Left cardiac atrium (tissue), 4 donors: ENCODE measurements around the gene SAMM50. TPM values are rescaled to one million over a fixed set of nuclear protein-coding genes. Genes with fewer than 3 reads are reported as not detected.

Experiments used
- ATAC-seq, 2 donors: fragments of 200-7000 bp; cut with Tn5 transposase; one replicate each; pipeline ENCODE4 v1.9.1; 2020; ENCODE audit warnings: mild to moderate bottlenecking in 2 of 2, moderate library complexity in 2 of 2
- DNase-seq: peaks from one replicate; pipeline ENCODE4 v3.0.0-alpha.2; 2020
- intact Hi-C, 2 donors: fragments of 100-400 bp; cut with DNase I; formaldehyde crosslinking; loops; one replicate each; pipeline versions ENCODE4 v1.14.1 to v1.15.1; 2022 to 2023
- total RNA-seq, 2 donors: library from RNA; stranded (reverse); fragmentation: NEBNext Ultra II Directional; extraction: Animal tissue kit (Norgen Biotek cat#: 25700); gene quantifications; one replicate each; pipeline ENCODE4 v1.2.1, GENCODE V29; 2021
- donor health status: DM: no; HTN: yes; CAD: no.
- donor health status: DM: no; HTN: yes; CAD: no; lungs with severe emphysema.
- donor health status: DM: yes; HTN: yes; CAD: no.
- donor health status: Dilated cardiomyopathy.

Gene SAMM50
- total RNA-seq, 2 donors from 2014 or later: 55.5 to 67.6 TPM

DNA sequence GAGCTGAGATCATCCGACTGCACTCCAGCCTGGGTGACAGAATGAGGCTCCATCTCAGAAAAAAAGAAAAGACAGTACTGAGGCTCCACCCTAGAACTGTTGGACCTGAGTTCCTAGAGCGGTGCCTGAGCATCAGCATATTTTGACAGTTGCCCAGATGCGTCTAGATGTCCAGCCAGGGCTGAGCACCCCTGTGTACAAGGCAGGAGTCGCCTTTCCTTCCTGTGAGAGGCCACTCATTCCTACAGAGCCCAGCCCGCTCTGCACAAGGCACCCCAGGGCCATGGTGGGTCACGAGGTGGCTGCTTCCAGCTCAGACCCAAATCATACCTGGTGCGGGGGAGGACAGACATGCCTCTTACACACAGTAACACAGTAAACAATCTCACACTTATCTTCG is 15.9 kb downstream of the SAMM50 start:
- intact Hi-C loops: no loop called here
- ATAC-seq (no peak), DNase-seq (no peak)

DNA sequence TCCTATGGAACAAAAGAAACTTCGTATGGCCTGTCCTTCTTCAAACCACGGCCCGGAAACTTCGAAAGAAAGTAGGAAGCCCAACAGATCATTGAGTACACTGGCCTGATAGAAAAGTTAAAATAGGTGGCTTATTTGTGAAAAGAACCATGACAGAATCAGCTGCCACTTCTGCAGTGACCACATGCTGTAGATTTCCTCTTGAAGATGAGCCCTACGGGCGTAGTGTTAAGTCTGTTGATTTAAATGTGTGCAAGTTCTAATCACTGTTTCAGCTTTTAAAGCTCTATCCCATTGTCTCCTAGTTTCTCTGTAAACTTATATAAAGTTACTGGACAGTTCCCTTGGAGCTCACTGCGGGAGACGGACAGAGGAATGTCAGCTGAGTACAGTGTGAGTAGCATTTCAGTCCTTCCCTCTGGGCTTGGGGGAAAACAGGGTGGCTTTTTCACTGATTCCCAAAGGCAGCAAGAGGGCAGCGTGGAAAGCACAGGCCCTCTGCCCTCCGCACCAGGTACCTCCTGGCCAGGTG is 17.8 kb downstream of the SAMM50 start:
- intact Hi-C loops: no loop called here
- DNase-seq: no peak
- ATAC-seq: no peak

DNA sequence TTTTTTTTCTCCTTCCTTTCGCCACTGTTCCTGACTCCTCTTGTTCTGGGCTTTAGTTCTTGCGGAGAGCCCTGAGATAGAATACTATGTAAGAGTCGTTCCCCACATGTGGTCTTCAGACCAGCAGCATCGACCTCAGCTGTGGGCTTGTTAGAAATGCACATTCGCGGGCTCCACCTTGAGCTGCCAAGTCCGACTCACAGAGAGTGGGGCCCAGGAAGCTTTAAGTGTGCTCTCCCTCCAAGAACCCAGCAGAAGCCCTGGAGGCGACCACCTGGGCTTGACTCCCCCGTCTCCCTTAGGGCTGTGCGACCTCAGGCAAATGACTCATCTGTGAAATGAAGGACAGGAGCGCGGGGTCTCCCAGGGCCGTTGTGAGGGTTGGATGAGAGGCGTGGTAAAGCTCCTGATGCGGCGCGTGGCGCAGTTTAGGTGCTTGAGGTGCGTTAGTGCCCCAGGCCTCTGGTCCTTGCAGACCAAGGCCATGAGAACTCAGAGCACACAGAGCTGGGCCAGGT is 18.8 kb downstream of the SAMM50 start:
- ATAC-seq (no peak), DNase-seq (no peak)
- intact Hi-C loops: no loop called here

DNA sequence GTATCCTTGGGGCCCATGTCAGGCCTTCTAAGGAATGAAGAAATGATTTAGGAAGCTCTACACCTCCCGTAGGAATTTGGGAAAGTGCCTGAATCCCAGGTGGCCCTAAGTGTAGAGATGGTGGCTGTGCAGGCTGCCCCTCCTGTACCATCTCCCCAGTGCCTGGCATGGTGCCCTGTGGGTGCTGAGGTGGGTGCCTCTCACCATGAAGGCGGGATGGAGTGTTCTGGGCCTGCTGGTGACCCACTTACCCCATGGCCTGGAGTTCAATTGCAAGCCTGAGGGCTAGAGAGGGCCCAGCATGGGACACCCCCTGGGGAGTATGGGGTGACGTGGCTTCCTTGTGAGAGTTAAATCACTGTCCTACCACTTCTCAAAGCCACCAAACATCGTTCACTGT is 19.8 kb downstream of the SAMM50 start:
- DNase-seq: no peak
- intact Hi-C loops: no loop called here
- ATAC-seq: no peak

DNA sequence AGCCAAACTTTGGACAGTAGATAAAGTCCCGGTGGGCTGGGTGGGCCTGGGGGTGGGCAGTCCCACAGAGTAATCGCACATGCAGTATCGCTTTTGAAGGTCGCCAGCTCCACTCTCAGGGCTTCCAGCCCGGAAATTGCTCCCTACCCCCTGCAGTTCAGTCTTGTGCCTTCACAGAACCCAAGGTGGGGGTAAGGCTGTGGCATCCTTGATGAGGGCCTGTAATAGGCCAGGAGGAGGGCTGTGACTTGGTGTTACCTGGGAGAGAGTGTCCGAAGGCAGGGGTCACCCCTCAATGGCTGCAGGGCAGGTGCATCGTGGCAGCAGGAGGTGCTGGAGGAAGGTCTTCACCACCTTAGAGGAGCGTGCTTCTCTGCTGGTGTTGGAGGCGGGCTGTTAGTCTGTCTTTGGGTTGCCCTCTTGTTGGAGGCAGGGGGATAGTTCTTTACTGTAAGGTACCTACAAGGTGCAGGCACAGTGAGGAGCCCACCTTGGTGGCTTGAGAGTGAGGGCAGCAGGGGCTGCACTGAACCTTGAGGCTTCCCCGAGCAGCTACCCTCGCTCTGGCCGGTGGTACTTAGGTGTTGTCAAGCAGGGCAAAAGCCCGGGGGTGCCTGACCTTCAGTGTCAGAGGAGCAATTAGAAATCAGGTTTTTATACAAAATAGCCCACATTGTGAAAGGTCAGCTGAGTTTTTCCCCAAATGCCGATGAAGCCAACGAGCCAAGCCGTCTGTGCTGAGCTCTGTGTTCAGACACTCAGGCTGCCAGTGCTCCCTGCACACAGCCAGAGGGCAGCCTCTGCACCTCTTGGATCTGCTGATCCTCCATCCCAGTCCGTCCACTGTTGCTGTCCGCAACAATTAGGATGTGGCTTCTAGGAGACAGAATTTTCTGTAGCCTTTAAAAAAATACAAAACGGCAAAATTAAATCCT is 21.9 kb downstream of the SAMM50 start:
- ATAC-seq (no peak), DNase-seq (no peak)
- intact Hi-C loops: no loop called here

DNA sequence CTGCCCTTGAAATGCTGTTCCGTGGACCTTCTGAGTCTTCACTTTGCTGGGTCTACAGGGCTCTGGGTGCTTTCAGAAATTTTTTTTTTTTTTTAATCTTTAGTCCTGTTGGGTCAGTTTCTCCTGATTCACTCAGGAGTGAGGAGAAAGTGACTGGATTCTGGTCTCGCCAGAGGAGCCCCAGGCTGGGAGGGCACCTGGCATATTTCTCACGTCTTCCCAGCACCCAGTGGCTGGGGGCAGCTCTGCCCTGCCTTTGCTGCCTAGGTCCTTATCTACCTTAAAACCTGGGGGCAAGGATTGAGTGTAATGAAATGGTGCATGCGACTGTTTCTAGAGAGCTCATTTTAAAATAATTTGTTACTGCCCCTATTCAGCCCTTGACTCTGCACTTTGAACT is 23.3 kb downstream of the SAMM50 start:
- no peak for DNase-seq
- no peak for ATAC-seq
- intact Hi-C loops: no loop called here

DNA sequence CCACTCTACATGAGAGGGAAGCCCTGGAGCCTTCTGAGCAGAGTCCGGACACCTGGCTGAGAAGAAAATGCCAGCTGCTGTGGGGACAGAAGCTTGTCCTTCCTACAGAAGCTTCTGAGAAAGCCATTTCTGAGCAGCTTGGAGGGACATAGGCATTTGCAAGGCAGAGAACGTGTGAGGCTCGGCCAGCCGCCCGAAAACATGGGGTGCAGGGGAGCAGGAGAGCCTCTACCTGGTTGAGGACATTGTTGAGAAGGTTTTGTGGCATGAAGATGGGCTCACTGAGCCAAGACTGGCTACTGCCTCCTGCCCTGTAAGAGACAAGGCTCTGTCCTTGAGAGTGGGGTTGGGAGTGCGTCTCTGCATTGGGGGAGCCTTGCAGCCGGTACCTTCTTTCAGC is 25.3 kb downstream of the SAMM50 start:
- intact Hi-C loops: no loop called here
- ATAC-seq (no peak), DNase-seq (no peak)

DNA sequence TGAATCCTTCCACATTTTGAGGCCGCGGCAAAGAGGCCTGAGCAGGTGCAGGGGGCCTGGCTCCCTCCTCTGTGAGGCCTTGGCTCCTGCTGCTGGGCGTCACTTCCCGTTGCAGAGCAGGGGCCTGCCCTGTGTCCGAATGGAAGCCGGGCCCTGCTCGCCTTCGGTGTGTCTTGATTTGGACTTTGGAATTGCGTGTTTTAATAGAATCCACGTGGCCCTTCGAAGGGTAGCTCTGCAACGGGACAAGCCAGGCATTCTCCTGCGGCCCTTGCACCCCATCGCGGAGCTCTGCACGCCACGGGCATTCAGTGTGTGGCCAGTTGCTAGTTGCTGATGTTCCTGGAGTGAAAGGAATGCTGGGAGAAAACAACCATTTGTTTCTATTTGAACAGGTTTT is 25.8 kb downstream of the SAMM50 start:
- intact Hi-C loops: no loop called here
- no peak for ATAC-seq
- no peak for DNase-seq

DNA sequence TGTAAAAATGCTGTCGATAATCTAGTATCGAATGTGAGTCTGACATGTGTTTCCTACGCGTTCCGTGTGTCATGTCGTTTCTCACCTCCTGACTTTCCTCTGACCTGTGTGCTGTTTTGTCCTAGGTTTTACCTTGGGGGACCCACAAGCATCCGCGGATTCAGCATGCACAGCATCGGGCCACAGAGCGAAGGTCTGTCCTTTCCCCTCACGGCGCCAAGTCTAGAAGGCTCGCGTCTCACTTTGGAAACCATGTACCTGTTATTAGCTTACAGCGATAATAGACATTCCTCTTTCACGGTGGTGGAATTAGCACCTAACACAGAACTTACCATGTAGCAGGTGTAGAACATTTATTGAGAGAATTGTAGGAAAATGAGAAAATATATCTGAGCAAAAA is 28.6 kb downstream of the SAMM50 start:
- intact Hi-C loops: no loop called here
- no peak for ATAC-seq
- no peak for DNase-seq

DNA sequence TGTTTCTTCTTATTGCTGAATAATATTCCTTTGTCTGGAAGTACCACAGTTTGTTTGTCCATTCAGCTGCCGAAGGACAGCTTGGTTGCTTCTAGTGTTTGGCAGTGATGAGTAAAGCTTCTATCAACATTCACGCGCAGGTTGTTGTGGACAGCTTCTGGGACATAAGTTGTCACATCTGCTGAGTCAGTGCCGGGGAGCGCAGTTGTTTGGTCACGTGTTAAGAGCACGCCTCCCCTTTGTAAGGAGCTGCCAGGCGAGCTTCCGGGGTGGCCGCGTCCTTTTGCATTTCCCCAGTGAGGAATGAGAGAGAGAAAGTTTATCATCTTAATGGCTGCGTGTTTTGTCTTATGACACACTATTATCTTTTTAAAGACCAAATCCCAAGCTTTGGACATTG is 30.3 kb downstream of the SAMM50 start:
- intact Hi-C loops: no loop called here
- peak in 1 of 2 donors; percentile 27 for ATAC-seq

DNA sequence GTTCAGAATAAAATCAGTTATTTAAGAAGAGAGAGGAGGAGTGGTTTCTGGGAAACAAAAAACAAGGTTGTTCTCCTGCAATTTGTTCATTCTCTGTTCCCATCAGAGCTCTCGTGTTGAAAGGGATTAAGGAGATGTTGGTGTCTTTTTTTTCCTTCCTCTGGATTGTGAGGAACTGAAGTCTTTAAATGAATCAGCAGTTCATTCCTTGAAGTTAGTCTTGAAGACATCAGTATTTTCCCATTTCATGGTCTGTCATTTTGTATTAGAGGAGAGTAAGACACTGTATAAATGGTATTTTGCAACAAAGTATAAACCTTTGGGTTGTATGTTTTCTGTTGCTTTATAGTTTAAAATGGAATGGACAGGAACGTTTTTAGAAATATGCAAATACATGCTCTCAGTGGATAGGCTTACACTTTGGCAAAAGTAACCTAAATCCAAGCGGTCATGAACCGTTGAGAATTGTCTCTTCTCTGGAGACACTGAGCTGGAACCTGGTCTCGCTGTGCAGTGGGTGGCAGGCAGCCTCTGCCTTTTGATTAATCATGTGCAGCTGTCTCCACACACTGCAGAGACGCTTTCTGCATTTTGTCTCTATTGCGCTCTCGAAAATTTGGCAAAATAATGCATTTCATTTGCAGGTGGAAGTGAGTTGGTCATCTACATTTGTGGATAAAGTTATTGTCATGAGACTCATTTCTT is 33.0 kb downstream of the SAMM50 start:
- intact Hi-C loops: no loop called here
- no peak for ATAC-seq
- no peak for DNase-seq

More for the DNA sequence above, 30.3 kb downstream of the SAMM50 start:
- DNase-seq: no peak

DNA sequence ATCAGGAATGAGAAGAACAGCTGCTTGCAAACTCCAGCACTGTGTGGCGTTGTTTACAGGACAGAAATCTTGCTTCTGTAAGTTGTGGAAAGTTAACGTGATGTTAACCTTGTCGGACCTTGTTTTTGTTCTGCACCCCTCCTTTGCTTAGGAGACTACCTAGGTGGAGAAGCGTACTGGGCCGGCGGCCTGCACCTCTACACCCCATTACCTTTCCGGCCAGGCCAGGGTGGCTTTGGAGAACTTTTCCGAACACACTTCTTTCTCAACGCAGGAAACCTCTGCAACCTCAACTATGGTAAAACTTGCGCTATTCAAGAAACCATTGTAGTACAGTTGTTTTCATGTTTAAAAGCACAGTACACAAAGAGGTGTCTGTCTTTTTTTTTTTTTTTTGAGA is 33.7 kb downstream of the SAMM50 start:
- DNase-seq (no peak), ATAC-seq (no peak)
- intact Hi-C loops: no loop called here

DNA sequence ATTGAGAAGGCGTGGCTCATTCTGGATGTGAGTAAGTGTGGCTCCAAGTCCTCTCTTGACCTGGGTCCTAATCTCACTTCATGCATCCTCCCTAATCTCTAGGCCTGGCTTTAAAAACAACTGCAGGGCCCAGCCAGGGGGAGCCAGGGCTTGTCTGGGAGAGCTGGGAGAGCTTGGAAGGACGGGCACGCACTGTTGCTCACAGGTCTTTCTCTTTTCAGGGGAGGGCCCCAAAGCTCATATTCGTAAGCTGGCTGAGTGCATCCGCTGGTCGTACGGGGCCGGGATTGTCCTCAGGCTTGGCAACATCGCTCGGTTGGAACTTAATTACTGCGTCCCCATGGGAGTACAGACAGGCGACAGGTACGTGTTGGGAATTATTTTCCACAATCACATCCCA is 34.8 kb downstream of the SAMM50 start:
- DNase-seq: no peak
- no peak for ATAC-seq
- intact Hi-C loops: loop anchor here in 1 of 2 donors (5.0 kb wide), 2 partner anchors 92 to 637 kb away; no protein-coding TSS in a partner anchor

DNA sequence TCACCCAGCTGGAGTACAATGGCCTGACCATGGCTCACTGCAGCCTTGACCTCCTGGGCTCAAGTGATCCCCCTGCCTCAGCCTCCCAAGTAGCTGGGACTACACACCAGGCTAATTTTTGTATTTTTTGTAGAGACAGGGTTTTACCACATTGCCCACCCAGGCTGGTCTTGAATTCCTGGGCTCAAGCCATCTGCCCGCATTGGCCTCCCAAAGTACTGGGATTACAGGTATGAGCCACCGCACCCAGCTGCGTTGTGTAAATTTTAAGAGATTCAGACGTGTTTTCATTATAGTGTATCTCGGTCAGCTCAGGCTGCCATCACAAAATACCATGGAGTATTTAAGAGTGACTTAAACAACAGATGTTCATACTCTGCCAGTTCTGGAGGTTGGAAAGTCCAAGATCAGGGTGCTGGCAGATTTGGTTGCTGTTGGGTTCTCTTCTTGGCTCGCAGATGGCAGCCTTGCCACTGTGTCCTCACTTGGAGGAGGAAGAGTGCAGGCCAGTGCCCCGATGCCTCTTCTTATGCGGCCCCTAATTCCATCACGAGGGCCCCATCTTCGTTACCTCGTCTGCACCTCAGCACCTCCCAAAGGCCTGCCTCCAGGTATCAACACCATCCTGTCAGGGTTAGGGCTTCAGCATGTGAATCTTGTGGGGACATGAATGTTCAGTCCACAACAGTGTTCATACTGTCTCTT is 36.2 kb downstream of the SAMM50 start:
- intact Hi-C loops: loop anchor here (2.0 to 5.0 kb wide), 3 partner anchors 91 to 636 kb away; no protein-coding TSS in a partner anchor
- DNase-seq: no peak
- no peak for ATAC-seq

DNA sequence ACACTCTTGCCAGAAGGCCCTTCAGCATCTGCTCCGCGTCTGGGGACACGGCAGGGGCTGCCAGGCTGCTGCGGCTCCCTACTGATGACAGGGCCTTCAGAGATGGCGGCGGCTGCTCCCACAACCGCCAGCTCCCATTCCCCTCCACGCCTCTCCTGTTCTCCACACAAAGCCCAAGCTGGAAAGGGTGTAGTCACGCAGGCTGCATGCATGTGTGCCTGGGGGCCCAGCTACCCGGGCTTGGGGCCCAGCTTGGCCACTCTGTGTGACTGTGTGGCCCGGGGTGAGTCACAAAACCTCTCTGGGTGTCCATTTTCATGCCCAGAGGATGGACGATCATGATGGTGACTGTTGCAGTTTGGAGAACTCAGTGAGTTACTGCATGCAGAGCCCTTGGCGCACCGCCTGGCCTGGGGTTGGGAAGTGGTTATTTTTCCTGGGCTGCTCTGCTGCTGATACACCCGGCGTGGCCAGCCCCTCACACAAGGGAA is 37.1 kb downstream of the SAMM50 start:
- ATAC-seq (peak in 1 of 2 donors; percentile 30), DNase-seq (no peak)
- intact Hi-C loops: loop anchor here (2.0 to 5.0 kb wide), 3 partner anchors 90 to 635 kb away; no protein-coding TSS in a partner anchor

DNA sequence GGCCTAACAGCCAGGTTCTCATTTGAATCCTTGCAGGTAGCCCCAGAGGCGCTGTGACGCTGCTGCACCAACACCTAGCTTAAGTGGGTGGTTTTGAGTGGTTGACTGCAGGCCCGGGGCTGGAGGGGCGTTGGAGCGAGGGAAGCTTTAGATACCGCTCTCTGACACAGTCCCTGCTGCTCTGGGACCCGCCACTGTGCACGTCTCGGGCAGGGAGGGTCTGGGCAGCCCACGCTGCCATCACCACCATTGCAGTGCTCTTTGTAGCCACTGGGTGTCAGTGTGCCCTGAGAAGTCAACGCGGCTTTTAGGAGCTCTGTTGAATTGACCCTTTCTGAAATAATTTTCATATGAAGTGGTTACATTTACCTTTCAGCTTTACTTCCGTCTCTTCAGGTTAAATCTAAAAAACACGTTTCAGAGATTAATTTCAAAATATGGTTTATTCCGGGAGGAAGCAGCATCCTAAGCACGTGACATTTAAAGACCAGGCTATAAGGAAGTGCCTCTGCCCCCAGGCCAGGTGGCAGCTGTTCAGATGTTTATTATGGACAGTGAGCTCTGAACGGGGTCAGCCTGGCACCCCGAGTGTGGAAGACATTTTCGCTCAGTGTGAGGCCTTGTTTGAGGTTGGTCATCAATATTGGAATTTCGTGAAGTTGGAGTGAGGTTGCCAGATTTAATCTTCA is 38.0 kb downstream of the SAMM50 start:
- ATAC-seq (peak; percentile 75 to 76), DNase-seq (peak; percentile 58)
- intact Hi-C loops: loop anchor here (1.0 to 5.0 kb wide), 4 partner anchors 89 to 634 kb away; no protein-coding TSS in a partner anchor

DNA sequence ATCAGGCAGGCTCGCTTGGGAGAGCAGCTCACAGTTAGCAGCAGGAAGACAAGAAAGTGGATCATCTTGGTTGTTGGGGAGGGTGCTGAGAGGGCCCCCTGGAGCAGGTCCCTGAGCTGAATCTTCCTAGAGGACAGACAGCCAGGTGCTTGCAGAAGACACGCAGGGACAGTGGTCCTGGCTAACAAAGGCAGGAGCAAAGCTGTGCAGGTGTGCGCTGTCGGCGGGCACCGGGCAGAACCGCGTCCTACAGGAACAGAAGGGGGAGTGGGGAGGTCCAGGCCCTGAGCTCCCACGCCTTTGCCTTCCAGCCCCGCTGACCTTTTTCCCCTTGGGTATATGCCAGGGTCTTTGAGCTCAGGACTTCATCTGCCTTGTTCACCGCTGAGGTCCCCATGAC is 38.8 kb downstream of the SAMM50 start:
- ATAC-seq (no peak), DNase-seq (no peak)
- intact Hi-C loops: loop anchor here in 1 of 2 donors (5.0 kb wide), 2 partner anchors 88 to 633 kb away; no protein-coding TSS in a partner anchor

DNA sequence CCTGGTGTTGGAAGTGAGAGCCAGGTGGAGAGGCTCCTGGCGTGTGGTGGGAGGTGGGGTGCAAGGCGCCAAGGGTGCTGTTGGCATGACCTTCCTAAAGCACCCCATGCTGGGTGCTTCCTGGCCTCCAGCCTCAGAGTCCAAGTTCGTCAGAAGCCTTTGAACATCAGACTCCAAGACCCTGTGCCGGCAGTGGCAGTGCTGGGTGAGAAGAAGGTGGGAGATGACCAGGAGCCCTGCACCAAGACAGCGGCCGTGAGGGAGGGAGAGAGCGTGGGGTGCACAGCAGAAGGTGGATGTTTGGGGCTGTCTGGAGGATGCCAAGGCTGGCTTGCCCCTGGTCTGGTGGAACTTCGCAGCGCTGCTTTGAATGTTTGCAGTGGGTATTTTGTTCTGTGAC is 39.2 kb downstream of the SAMM50 start:
- ATAC-seq (no peak), DNase-seq (no peak)
- intact Hi-C loops: loop anchor here in 1 of 2 donors (5.0 kb wide), 2 partner anchors 88 to 633 kb away; no protein-coding TSS in a partner anchor
